Hematopoietic multipotent progenitor cell treated with erythropoietin and hydrocortisone succinate and interleukin-3 and kit ligand, for 6 days (in vitro differentiated cells): ENCODE data around the gene CNKSR3.

Experiments used
- DNase-seq: peaks from one replicate; pipeline ENCODE4 v3.0.0-alpha.2; 2015

The CNKSR3 gene

DNA sequence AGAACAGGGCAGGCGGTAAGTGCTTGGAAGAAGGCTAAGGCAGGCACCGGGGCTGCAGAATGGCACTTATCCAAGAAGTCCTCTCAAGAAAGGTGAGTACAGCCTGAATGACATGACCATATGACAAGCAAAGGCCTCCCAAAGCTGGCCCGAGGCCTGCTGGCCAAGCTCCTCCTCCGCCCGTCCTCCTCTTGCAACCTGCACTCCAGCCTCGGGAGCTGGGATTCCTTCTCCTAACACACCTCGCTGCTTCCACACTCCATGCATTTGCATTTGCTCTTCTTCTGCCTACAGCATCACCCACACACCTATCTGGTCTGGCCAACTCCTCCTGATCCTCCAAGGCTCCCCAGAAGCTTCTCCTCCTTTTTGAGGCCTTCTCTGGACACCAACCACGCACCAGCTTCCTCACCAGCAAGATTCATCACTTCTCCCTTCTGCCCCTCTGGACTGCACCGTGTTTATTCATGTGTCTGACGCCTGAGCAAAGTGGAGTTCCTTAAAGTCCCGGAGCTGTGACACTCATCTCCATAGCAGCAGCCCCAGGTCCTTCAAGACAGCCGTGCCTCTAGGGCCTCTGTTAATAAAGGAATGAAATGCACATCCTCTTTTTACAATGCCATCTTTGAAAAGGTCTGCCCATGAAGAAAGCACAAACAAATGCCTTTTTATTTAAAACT is 32.3 kb downstream of the CNKSR3 start:
- DNase-seq = no peak

DNA sequence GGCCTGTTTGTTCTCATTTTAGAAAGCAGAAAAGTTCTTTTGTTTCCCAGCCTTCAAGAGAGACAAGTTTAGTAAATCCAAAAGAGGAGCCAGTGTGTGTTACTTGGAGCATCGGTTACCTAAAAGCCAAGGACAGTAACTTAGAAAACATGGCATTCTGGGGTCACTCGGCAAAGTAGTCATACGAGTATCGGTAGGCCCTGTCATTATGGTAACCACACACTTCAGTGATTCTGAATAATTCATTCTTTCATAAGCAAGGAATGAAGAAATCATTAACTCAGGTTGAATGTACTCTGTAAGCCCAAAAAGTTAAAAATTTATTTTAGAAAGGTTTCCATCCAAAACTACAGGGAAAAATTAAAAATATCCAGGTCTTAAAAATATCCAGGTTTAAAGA is 34.0 kb downstream of the CNKSR3 start:
- DNase-seq = no peak

DNA sequence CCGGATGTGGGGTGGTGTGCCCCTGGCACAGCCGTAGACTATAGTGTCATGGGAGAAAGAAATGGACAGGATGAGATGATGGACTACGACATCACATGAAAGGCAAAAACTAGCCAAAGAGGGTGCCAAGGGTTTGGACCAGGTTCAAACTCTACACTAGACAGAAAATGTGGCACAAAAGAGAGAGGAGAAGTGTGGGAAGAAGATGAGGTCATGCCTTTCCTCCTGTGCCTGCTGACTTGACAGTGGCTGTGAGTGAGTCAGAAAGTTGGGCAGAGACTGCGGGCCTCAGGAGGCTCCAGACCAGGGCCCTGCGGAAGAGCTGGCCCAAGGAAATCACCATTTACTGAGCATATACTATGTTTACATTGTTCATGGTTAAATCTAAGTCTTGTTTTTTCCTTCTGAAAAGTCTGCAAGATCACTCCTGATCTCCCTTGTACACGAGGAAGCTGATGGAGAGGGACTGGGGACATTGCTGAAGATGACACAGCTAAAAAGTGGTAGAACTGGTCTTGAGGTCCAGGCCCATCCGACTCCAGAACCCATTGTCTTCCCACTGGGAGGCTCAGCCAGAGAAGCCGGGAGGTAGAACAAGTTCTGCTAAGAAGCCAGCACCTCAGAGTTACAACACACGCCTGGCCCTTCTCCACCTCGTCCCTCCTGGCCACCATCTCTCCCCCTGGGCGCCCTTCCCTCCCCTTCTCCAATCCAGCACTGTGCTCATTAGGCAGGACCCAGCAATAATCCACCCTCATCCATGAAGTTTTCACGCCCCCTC is 35.6 kb downstream of the CNKSR3 start:
- DNase-seq = no peak

DNA sequence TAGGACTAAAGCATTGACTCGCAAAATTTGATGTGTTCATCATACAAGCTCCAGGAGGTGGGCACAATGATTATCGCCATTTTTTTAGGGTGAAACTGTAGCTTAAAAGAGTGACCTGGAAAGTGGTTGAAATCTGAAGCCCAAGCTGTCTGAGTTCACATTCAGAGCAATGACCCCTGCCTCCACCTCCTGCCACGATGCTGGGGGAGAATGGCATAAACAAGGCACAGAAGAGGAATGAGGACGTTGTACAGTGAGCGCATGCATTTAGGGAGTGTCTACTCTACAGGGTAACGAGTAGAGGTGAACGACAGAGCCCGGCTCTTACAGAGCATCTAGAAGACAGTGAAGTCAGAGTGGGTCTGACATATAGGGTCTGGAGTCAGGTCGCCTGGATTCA is 37.2 kb downstream of the CNKSR3 start:
- DNase-seq = no peak

DNA sequence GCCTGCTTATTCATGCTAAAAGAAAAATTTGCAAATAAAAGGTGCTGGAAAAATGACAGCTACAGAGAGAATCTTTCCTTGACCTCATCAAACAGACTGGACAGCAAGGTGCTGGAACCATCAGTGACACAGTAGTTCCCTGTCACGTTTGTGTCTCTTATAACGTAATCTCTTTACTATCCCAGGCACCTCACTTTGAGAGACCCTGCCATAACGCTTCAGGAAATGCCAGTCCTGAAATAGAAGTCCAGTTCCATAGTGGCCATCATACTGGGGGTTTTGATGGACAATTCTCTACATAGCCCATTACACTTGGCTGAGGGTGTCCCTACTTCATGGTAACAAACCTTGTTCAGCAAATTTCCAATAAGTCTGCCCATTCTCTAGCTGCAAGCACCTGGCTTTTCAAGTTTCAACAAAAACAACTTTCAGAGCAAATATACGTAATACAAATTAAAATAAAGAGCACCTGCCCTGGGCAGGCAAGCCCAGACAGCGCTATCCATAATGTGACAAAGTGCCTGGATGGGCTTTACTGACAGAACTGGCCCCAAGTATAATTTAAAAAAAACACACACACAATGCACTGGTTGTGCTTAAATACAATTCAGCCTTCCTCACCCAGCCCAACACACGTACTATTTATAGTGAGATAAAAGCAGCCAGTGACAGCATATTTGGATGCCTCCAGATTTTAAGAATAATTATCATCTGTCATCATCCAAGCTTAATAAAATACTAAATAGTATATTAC is 38.7 kb downstream of the CNKSR3 start:
- no peak for DNase-seq

DNA sequence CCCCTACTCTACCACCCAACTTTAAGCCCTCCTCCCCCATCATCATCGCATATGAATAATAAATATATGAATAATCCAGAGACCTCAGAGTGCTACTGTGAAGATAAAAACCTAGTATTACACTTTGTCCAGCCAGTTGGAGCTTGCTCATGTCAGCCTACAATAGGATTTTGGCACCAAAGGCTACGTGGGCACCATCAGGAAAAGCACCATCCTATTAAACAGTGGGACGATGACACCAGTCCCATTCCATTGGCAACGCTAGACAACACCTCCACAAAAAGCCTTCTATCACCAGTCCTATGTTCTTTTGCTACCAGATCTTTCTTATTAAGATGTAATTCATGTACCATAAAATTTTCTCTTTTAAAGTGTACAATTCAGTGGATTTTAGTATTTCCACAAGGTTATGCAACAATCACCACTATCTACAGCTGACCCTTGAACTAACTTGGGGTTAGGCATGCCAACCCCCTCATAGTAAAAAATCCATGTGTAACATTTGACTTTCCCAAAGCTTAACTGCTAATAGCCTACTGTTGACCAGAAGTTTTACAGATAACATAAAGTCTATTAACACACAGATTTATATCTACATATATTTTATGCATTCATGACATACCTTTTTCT is 41.1 kb downstream of the CNKSR3 start:
- no peak for DNase-seq

DNA sequence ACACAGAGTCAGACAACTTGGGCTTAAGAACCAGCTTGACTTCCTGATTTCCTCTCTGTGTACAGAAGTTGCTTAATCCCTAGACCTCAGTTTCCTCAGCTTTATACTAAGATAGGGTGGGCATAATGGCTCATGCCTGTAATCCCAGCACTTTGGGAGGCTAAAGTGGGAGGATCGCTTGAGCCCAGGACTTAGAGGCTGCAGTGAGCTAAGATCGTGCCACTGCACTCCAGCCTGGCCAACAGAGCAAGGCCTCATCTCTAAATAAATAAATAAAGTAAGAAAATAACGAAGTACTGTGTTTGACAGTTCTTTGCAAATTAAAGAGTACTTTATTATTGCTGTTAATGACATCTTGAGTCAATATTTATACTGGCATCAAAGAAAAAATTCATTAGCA is 41.7 kb downstream of the CNKSR3 start:
- DNase-seq = no peak

DNA sequence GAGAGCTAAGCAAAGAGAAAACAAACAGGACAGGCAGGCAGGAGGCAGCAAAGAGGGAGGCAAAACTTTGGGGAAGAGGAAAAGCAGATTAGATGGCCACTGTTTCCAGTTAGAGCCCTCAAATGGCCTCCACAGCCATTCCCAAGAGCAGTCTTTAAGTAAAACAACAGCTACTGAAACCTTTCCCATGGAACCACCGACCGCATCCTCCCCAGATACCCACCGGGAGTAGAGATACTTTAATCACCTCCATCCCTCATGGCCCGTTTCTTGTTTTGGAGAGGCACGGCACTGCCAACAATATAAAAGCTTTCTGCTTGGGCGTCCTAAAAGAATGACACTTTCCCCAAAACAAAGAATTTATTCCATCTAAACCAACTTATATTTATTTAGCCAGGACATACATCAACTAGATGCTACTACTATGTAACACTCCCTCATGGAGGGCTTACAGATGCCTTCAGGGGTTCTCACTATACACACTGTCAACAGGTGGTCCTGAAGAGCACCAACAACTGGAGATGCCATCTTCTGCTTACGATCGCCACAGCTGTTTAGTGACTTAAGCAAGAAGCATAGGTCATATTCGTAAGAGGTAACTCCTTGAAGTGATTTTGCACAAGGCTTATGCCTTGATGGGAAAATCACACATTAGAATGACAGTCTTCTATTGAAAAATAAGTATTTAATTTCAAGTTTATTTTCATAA is 43.4 kb downstream of the CNKSR3 start:
- DNase-seq = no peak

DNA sequence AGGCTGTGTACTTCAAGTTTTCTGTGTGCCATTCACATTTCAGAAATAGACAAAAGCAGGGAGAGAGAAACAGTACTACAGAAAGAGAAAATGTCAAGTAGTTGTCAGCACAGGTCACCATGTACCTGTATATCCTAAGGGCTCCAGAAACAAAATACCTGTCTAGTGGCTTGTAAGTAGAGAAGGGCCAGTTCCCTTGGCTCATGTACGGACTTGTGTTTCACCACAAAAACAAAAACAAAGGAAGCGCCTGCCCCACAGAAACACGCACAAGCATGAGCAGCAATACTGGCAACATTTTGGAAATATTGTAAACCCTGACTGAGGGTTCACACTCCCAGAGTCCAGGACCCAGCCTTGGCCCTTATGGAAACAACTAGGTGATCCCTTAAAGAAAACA is 44.3 kb downstream of the CNKSR3 start:
- no peak for DNase-seq

DNA sequence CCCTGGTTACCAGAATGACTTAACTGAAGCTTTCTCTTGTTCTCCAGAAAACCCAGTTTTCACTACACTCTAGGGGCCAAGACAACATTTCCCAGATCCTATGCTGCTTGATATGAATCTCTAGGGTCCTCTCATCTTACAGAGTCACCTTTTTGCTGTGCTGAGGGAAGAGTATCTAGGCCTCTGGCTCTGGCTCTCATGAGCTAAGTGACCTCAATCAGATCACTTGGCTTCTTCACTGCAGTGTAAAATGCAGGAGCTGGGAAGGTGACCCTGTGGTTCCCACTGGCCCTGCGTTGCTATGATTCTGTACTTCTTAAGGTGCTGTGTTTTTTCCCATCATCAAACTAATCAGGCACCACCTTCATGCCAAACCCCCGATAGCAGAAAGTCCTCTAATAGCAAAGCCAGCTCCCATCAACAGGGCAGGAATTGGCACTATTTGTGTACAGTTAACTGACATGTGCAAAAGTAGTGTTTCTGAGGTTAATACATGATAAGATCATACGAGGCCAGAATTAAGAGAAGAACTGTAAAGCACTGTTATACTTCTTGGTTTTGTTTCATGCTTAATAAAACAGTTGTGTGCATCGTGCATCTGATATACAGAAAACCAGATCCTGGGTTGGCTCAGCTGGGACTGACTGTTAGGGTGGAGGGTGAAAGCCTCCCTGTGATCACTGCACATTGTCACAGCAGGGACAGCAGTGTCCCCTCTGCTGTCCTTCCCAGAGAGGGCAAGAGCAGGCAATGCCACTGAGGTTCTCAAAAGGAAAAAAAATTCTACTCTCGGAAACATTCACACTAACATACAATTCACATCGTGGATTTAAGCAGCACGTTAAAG is 46.7 kb downstream of the CNKSR3 start:
- no peak for DNase-seq

DNA sequence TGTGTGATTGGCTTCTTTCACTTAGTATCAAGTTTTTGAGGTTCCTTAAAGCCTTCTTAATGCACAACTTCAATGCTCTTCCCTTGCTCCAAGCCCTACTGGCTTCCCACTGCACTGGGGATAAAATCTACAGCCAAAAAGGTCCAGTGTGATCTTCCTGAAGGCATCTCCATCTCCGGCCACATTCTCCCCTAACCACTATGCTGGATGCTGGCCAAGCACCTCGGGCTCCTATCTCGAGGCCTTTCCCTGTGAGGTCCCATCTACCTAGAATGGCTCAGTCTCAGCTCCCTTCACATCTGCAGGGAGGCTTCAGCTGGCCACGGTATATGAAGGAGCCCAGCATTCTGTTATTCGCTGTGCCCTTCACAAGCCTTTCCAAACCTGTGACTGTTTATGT is 48.1 kb downstream of the CNKSR3 start:
- no peak for DNase-seq

DNA sequence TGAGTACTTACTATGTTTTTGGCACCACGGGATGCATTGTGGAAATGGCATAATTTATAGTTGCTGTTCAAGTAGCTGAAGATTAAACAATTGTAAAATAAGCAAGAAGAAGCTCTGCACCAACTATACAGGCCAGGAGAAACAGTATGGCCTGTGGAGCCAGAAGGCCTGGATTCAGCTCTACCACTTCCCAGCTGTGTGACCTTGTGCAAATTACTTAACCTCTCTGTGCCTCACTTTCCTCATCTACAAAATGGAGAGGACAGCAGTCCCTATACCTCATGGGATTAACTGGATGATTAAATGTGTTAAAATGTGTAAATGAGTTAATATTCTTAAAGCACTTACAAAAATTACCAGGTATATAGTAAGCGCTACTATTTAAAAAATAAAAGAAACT is 49.1 kb downstream of the CNKSR3 start:
- no peak for DNase-seq

DNA sequence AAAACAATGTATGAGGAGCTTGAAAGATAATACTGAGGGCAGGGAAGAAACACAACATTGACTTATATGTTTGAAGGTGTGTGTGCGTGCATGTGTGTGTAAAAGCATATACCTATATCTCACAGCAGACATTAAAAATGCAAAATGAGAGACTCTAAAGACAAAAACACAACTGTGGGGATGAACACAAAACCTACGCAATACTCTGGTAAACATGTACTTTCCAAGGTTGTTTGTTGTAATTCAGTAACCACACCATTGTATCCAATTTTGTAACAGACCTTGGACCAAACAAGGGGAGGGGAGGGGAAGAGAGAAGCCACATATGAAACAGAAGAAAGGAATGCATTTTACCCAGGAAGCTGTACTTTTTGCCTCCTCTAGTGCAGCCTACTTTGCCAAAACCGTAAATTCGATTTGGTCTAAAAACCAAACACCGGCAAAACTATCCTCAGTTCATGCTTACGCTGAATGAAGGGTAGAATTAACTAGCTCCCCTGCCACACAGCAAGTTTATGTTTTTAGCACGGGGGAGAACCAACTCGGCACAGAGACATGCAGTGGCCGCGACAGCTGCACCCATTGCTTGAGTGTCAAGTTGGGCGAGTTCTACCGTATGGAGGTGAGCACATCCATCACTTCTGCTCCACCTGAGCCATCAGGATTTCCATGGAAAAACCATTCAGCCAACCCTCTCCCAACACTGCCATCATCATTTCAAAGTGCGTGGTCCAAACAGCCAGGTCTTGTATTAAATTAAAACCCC is 50.0 kb downstream of the CNKSR3 start:
- DNase-seq = no peak

DNA sequence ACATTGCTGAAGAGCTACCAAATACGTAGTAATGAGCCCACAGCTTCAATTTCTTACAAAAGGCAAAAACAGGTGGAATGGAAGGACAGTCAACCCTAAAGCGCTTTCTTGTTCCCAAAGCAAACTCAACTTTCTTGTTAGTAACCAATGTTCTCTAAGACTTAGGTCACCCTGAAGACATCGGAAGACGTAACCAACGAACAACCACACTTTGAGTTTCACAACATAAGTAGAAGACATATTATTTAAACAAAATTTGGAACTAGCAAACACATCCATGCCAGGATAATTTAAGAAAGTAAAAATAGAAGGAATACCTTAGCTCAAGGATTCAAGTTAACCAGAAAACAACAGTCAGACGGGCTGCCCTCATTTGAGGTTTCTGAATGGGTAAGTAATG is 51.0 kb downstream of the CNKSR3 start:
- no peak for DNase-seq

DNA sequence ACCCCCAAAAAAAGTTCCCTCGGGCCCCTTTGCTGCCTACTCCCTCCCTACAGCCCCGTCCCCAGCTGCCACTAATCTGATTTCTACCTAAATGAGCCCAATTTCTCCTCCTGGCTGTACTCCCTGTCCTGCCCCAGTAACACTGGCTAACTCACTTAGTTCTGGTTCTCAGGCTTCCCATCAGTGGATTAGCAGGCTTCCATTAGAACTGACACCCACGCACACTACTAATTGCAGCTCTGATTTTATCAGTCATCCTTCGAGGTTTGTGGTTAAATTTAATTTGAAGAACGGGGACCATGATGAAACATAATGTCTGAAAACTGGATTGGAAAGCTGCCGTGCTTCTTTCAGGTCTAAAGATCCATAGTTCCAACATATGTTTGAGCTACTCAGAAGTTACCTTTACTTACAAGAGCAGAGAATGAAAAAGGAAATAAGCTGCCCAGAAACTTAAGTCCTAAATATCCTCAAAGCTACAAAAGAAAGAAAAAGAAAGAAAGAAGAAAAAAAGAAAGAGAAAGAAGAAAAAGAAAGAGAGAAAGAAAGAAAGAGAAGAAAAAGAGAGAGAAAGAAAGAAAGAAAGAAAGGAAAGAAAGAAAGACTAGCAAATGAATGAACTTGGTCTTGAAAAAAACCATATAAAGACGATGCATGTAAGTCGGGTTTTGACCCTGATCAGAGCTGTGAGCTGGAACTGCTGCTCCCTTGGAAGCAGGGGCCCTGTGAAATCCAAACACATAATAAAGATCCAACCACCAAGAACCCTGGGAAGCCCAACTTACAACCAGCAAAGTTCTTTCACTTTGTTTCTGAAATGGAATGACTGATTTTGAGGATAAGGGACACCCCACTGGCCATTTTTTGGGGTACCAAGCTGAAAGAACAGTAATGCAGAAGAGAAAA is 51.7 kb downstream of the CNKSR3 start:
- DNase-seq = peak; percentile 39

DNA sequence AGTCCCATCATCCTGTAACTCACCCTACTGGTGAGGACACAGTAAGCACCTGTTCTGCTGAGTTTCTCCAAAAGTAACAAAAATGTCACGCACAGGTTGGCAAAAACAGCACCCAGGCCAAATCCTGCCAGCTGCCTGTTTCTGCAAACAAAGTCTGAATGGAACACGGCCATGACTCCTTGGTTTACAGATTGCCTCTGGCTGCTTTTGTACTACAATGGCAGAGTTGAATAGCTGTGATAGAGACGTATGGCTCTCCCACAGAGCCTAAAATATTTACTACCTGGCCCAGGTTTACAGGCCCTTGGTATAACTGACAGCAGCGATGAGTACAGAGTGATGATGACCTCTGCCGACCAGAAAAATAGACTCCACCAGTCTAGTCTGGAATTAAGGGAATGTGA is 52.6 kb downstream of the CNKSR3 start:
- no peak for DNase-seq

DNA sequence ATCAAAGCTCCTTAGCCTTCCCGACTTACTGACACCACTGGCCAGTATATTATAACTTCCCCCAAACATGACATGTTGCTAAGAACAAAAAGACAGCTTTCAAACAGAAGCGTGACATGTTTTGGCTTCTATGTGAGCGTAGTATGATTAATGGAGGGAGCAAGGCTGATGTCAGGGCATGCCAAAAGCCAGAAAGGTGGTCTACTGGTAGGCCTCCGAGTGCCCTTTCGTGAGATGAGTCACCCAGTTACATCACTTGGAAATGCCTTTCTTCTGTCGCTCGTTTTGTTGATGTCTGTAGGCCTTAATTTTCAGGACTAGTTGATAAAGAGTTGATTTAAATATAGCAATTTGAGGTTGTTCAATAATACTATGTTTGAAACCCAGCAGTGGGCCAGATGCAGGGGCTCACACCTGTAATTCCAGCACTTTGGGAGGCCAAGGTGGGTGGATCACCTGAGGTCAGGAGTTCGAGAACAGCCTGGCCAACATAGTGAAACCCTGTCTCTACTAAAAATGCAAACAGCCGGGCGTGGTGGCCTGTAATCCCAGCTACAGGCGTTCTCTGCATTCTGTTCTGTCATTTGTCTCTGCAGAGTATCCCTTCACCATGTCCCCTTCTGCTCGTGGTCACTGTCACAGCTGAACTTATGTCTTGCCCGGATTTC is 53.3 kb downstream of the CNKSR3 start:
- no peak for DNase-seq

DNA sequence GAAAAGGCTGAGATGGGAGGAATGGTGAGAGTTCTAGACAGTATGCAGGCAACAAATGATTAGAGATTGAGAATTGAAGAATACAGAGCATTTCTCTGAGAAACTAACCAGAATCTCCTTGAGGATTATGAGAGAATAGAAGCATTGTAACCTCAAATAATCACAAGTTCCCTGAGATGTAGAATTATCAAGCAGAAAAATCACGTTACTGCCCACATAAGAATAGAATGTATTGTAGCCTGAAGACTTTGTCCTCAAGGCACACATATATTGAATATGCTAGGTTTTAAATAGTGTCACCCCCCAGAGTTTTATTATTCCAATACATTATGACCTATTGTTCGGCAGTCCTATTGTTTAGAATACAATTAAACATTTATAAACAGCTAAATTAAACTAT is 57.2 kb downstream of the CNKSR3 start:
- DNase-seq = no peak

DNA sequence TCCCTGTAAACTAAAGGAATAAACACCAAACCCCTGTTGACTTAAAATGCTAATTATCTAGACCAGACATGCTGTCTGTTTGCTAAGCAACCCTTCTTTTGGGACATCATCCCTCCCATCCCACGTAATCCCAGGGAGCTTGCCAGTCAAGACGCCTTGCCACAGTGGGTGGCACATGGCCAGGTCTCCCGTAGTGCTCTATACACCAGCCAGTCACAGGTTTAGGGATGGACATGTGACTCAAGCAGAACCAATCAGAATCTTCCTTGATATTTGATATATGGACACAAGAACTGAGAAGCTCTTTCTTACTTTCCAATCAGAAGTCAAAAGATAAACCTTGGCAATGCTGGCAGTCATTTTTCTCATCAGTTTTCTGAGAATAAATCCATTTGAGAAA is 60.0 kb downstream of the CNKSR3 start:
- DNase-seq = no peak
